SH-SY5Y (cell line): ENCODE measurements around the gene PLG.

Experiments
- GATA2 ChIP-seq: IDR thresholded peaks from 2 replicates; pipeline ENCODE4 v1.6.1; 2011; ENCODE audit warnings: mild to moderate bottlenecking, low read depth, low read length
- GATA3 ChIP-seq: IDR thresholded peaks from 2 replicates; pipeline ENCODE4 v1.6.1; 2011; ENCODE audit warnings: low read depth, mild to moderate bottlenecking, low read length, moderate library complexity

- TF ChIP-seq GATA3 (no peak), GATA2 (no peak)
Measured at GRCh38 chr6:160733050-160733646, 31.1 kb downstream of the PLG start.
